ENCODE results near the gene CISH.

CISH gene

DNA sequence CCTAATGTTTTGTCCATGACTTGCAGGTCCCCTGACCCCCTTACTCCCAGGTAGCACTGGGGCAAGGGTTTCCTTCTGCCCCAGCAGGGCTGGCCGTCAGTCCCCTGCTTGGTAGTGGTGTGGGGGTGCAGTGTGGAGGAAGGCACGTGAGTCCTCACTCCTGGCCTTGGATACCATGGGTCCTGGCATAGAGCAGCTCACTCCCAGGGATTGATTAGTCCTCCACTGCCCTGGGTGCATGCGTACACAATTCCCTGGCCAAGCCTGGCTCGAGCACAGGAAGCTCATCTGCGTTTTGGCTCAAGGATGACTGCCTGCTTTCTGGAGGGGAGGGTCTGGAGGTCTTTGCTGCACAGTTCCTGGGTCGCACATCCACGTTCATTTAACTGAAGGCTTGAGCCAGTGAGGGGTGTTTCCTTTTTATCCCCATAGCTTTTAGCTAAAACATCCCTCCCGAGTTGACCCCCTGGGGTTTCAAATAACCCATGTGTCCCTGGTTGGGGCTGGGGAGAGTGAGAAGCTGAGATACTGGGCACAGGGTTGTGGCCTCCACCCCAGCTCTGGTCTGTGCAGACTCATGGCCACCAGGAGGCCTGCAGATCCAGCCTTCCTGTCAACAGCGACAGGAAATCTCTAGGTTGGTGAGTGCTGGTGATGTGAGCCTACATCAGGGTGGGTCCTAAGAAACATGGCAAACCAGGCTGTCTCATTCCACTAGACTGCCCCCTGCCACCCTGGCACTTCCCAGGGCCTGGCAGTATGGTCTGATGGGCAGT is 30.7 kb downstream of the CISH start:
- no peaks in the 10 kb centered on the region for H3K27me3 ChIP-seq (ENCODE audit: low read length)
- H3K9me3 ChIP-seq (ENCODE audit: insufficient read depth, low read length) = no peaks in the 10 kb centered on the region
- H3K79me2 ChIP-seq (ENCODE audit: insufficient read depth, low read length) = no peaks in the 10 kb centered on the region
- H3K4me2 ChIP-seq (ENCODE audit: low read depth, low read length, poor library complexity, severe bottlenecking) = no peak overlapping the region
- H3K4me3 ChIP-seq (ENCODE audit: insufficient read depth, low read length, poor library complexity, severe bottlenecking) = no peak overlapping the region
- H3F3A ChIP-seq (ENCODE audit: insufficient read depth) = no peaks in the 10 kb centered on the region
- no peak overlapping the region for H3K27ac ChIP-seq (ENCODE audit: low read depth, low read length)
- H3K9me2 ChIP-seq (replicated peaks; ENCODE audit: insufficient read depth, low read length) = no peaks in the 10 kb centered on the region
- H4K20me1 ChIP-seq (ENCODE audit: low read depth, low read length) = no peaks in the 10 kb centered on the region
- no peak overlapping the region for H3K9ac ChIP-seq (ENCODE audit: low read length)
- no peak overlapping the region for H2AFZ ChIP-seq (ENCODE audit: low read depth, low read length, severe bottlenecking)
- no peaks in the 10 kb centered on the region for H3K36me3 ChIP-seq (ENCODE audit: low read length)
- TF ChIP-seq EZH2phosphoT487 (conservative IDR thresholded peaks at IDR 0.05; ENCODE audit: low read length) (no peak), CTCF (IDR thresholded peaks at IDR 0.05; ENCODE audit: insufficient read depth, low read length, poor library complexity, severe bottlenecking) (no peak)

DNA sequence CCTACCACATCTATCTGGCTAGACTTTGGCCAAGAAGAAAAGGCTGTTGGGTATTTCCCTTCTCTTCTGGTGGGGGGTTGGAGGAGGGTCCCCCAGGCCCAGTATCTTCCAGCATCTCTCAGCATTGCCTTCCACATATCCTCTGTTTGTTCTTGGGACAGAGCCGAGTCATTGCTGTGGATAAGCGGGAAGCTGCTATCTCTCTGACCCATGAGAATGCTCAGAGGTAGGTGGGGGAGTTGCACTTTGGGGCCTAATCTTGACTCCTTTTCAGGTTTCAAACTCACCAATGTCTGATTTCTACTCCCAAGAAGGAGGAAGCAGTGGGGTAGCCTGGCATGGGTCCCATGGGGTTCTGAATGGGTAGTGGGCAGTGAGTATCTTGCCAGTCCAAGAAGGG is 34.2 kb downstream of the CISH start:
- H3K79me2 ChIP-seq (ENCODE audit: insufficient read depth, low read length) = no peaks in the 10 kb centered on the region
- H3K36me3 ChIP-seq (ENCODE audit: low read length) = no peaks in the 10 kb centered on the region
- H3K9me2 ChIP-seq (replicated peaks; ENCODE audit: insufficient read depth, low read length) = no peaks in the 10 kb centered on the region
- no peak overlapping the region for H2AFZ ChIP-seq (ENCODE audit: low read depth, low read length, severe bottlenecking)
- no peak overlapping the region for H3K4me2 ChIP-seq (ENCODE audit: low read depth, low read length, poor library complexity, severe bottlenecking)
- H3K9me3 ChIP-seq (ENCODE audit: insufficient read depth, low read length) = no peaks in the 10 kb centered on the region
- no peaks in the 10 kb centered on the region for H4K20me1 ChIP-seq (ENCODE audit: low read depth, low read length)
- H3K4me3 ChIP-seq (ENCODE audit: insufficient read depth, low read length, poor library complexity, severe bottlenecking) = no peak overlapping the region
- no peaks in the 10 kb centered on the region for H3K27me3 ChIP-seq (ENCODE audit: low read length)
- no peak overlapping the region for H3K9ac ChIP-seq (ENCODE audit: low read length)
- no peak overlapping the region for H3K27ac ChIP-seq (ENCODE audit: low read depth, low read length)
- no peaks in the 10 kb centered on the region for H3F3A ChIP-seq (ENCODE audit: insufficient read depth)
- TF ChIP-seq EZH2phosphoT487 (conservative IDR thresholded peaks at IDR 0.05; ENCODE audit: low read length) (no peak), CTCF (IDR thresholded peaks at IDR 0.05; ENCODE audit: insufficient read depth, low read length, poor library complexity, severe bottlenecking) (no peak)

- Histone ChIP-seq H4K20me1 (ENCODE audit: low read depth, low read length) (no peaks in the 10 kb centered on the region), H3K9me2 (replicated peaks; ENCODE audit: insufficient read depth, low read length) (no peaks in the 10 kb centered on the region), H2AFZ (ENCODE audit: low read depth, low read length, severe bottlenecking) (no peak overlapping the region), H3K36me3 (ENCODE audit: low read length) (no peaks in the 10 kb centered on the region), H3K9ac (ENCODE audit: low read length) (no peak overlapping the region), H3K27me3 (ENCODE audit: low read length) (no peaks in the 10 kb centered on the region), H3K4me3 (ENCODE audit: insufficient read depth, low read length, poor library complexity, severe bottlenecking) (no peak overlapping the region), H3K27ac (ENCODE audit: low read depth, low read length) (no peak overlapping the region), H3F3A (ENCODE audit: insufficient read depth) (peaks cover 3% of the 10 kb centered on the region; the same call in 1 of the 2 replicates), H3K4me2 (ENCODE audit: low read depth, low read length, poor library complexity, severe bottlenecking) (no peak overlapping the region), H3K9me3 (ENCODE audit: insufficient read depth, low read length) (no peaks in the 10 kb centered on the region), H3K79me2 (ENCODE audit: insufficient read depth, low read length) (no peaks in the 10 kb centered on the region)
- TF ChIP-seq CTCF (IDR thresholded peaks at IDR 0.05; ENCODE audit: insufficient read depth, low read length, poor library complexity, severe bottlenecking) (no peak), EZH2phosphoT487 (conservative IDR thresholded peaks at IDR 0.05; ENCODE audit: low read length) (no peak)
Observed at GRCh38 chr3:50575372-50575771, 36.2 kb downstream of the CISH start.
